Measurements from ENCODE around the gene GPR161.

GRCh38 chr1:168079761-168080160 lies 57.0 kb downstream of the GPR161 start:
- TF ChIP-seq USF2 (IDR thresholded peaks at IDR 0.05) = no peak
- no peak for TF ChIP-seq EP300 (IDR thresholded peaks at IDR 0.05)
- no peak for TF ChIP-seq POLR2A (IDR thresholded peaks at IDR 0.05; ENCODE audit: low read length)
- TF ChIP-seq RCOR1 (IDR thresholded peaks at IDR 0.05; ENCODE audit: low read depth, low read length) = no peak
- TF ChIP-seq CTCF (IDR thresholded peaks at IDR 0.05) = no peak
- no peak for TF ChIP-seq EHMT2 (IDR thresholded peaks at IDR 0.05; ENCODE audit: low read depth)
- TF ChIP-seq SMC3 (IDR thresholded peaks at IDR 0.05) = no peak
- TF ChIP-seq KDM5A (IDR thresholded peaks at IDR 0.05) = no peak
- no peak for TF ChIP-seq HDAC2 (IDR thresholded peaks at IDR 0.05)
- TF ChIP-seq E2F6 (IDR thresholded peaks at IDR 0.05; ENCODE audit: borderline replicate concordance, low read depth) = no peak

All from A549 (cell line).